Neural cell (in vitro differentiated cells): ENCODE results near the gene EHMT1. TPM values are rescaled to one million over a fixed set of nuclear protein-coding genes. Genes with fewer than 3 reads are reported as not detected.

Source experiments
- H2AFZ ChIP-seq: fragments of 200-600, 300-800 bp; sonication (generic), shearing (Covaris generic); 2 replicates; pipeline ENCODE4 v1.6.0; 2014; ENCODE audit warnings: low read depth, mild to moderate bottlenecking, antibody characterized with exemption, low read length, moderate library complexity
- H3F3A ChIP-seq: fragments of 200-600 bp; shearing (Covaris generic); 2 replicates; pipeline ENCODE4 v1.6.1; 2016; ENCODE audit warnings: mild to moderate bottlenecking, moderate library complexity, mixed read lengths, antibody characterized with exemption, low read length; ENCODE audit not compliant: insufficient read depth, poor library complexity, severe bottlenecking
- H3K27ac ChIP-seq: fragments of 200-600, 300-800 bp; sonication (generic), shearing (Covaris generic); 2 replicates; pipeline ENCODE4 v1.5.1; 2014; ENCODE audit warnings: mild to moderate bottlenecking, low read length, moderate library complexity
- H3K27me3 ChIP-seq: fragments of 300-800, 200-600 bp; sonication (generic), shearing (Covaris generic); 2 replicates; pipeline ENCODE4 v1.6.0; 2014; ENCODE audit warnings: mild to moderate bottlenecking, low read depth, low read length, moderate library complexity; ENCODE audit not compliant: insufficient read depth
- H3K36me3 ChIP-seq: fragments of 300-800, 200-600 bp; sonication (generic), shearing (Covaris generic); 2 replicates; pipeline ENCODE4 v1.5.1; 2014; ENCODE audit warnings: mild to moderate bottlenecking, antibody characterized with exemption, low read length, moderate library complexity; ENCODE audit not compliant: insufficient read depth
- H3K4me2 ChIP-seq: fragments of 300-800, 200-600 bp; sonication (generic), shearing (Covaris generic); 2 replicates; pipeline ENCODE4 v1.6.0; 2014; ENCODE audit warnings: mild to moderate bottlenecking, low read length
- H3K4me3 ChIP-seq: fragments of 300-800, 200-600 bp; sonication (generic), shearing (Covaris generic); 2 replicates; pipeline ENCODE4 v1.5.1; 2014; ENCODE audit warnings: mild to moderate bottlenecking, low read length, moderate library complexity
- H3K79me2 ChIP-seq: fragments of 200-600 bp; shearing (Covaris generic); replicated peaks from 2 replicates; pipeline ENCODE4 v1.6.0; 2014; ENCODE audit warnings: mild to moderate bottlenecking, low read length, moderate library complexity; ENCODE audit not compliant: insufficient read depth
- H3K9ac ChIP-seq: fragments of 300-800, 200-600 bp; sonication (generic), shearing (Covaris generic); 2 replicates; pipeline ENCODE4 v1.6.1; 2016; ENCODE audit warnings: mild to moderate bottlenecking, low read length, mixed read lengths
- H3K9me2 ChIP-seq: fragments of 200-600 bp; shearing (Covaris generic); 2 replicates; pipeline ENCODE4 v1.6.1; 2016; ENCODE audit warnings: mild to moderate bottlenecking, low read length, mixed read lengths; ENCODE audit not compliant: insufficient read depth
- H3K9me3 ChIP-seq: fragments of 200-600, 300-800 bp; sonication (generic), shearing (Covaris generic); 2 replicates; pipeline ENCODE4 v1.6.1; 2016; ENCODE audit warnings: mild to moderate bottlenecking, mixed run types, low read length, moderate library complexity, mixed read lengths
- H4K20me1 ChIP-seq: fragments of 200-600 bp; shearing (Covaris generic); 2 replicates; pipeline ENCODE4 v1.6.1; 2016; ENCODE audit warnings: mild to moderate bottlenecking, mixed run types; ENCODE audit not compliant: insufficient read depth
- CTCF ChIP-seq: fragments of 450-650 bp; IDR thresholded peaks from 2 replicates; pipeline ENCODE4 v1.5.1; 2014; ENCODE audit warnings: antibody characterized with exemption, mild to moderate bottlenecking, moderate library complexity; ENCODE audit not compliant: poor library complexity, severe bottlenecking
- EP300 ChIP-seq: fragments of 450-650 bp; conservative IDR thresholded peaks from 2 replicates; pipeline ENCODE4 v1.6.1; 2014; ENCODE audit warnings: antibody characterized with exemption, mild to moderate bottlenecking, moderate library complexity; ENCODE audit not compliant: poor library complexity, severe bottlenecking
- EZH2 ChIP-seq: fragments of 200-600, 300-800 bp; shearing (Covaris generic), sonication (generic); IDR thresholded peaks from 2 replicates; pipeline ENCODE4 v1.6.1; 2014; ENCODE audit warnings: antibody characterized with exemption, low read length, borderline replicate concordance, mild to moderate bottlenecking; ENCODE audit not compliant: insufficient read depth, poor library complexity, severe bottlenecking
- MXI1 ChIP-seq: fragments of 450-650 bp; conservative IDR thresholded peaks from 2 replicates; pipeline ENCODE4 v1.6.1; 2014; ENCODE audit warnings: antibody characterized with exemption, mild to moderate bottlenecking; ENCODE audit not compliant: poor library complexity, severe bottlenecking
- POLR2AphosphoS5 ChIP-seq: IDR thresholded peaks from 2 replicates; pipeline ENCODE4 v1.6.1; 2012
- RAD21 ChIP-seq: fragments of 450-650 bp; conservative IDR thresholded peaks from 2 replicates; pipeline ENCODE4 v1.6.1; 2014; ENCODE audit warnings: antibody characterized with exemption, mild to moderate bottlenecking, moderate library complexity
- REST ChIP-seq: IDR thresholded peaks from 2 replicates; pipeline ENCODE4 v1.6.1; 2012; ENCODE audit warnings: borderline replicate concordance
- SMC3 ChIP-seq: fragments of 450-650 bp; conservative IDR thresholded peaks from 2 replicates; pipeline ENCODE4 v1.6.1; 2014; ENCODE audit warnings: antibody characterized with exemption, mild to moderate bottlenecking, moderate library complexity; ENCODE audit not compliant: poor library complexity
- TAF1 ChIP-seq: IDR thresholded peaks from 2 replicates; pipeline ENCODE4 v1.6.1; 2012; ENCODE audit warnings: low read depth
- polyA plus RNA-seq: library from polyadenylated mRNA; depleted of rRNA; stranded (reverse); fragments of >200 nt; gene quantifications from 2 replicates; pipeline ENCODE4 v1.2.3, GENCODE V29; 2014

Gene EHMT1
- polyA plus RNA-seq, 1 donor from 2014 or later = 53.0 TPM

GRCh38 chr9:137764171-137764671 lies 145.4 kb downstream of the EHMT1 start:
- Histone ChIP-seq H3F3A (no peaks in the 10 kb centered on the region), H3K4me2 (no peak overlapping the region), H3K27ac (no peak overlapping the region), H3K79me2 (no peaks in the 10 kb centered on the region), H3K36me3 (no peaks in the 10 kb centered on the region), H3K4me3 (no peak overlapping the region), H3K9me3 (no peaks in the 10 kb centered on the region), H2AFZ (no peak overlapping the region), H3K9me2 (no peaks in the 10 kb centered on the region), H3K27me3 (no peaks in the 10 kb centered on the region), H3K9ac (no peak overlapping the region), H4K20me1 (no peaks in the 10 kb centered on the region)
- no peak for TF ChIP-seq EZH2
- TF ChIP-seq POLR2AphosphoS5 = no peak
- no peak for TF ChIP-seq EP300
- no peak for TF ChIP-seq TAF1
- TF ChIP-seq REST = no peak
- no peak for TF ChIP-seq MXI1
- TF ChIP-seq RAD21 = no peak
- TF ChIP-seq CTCF = no peak
- no peak for TF ChIP-seq SMC3

GRCh38 chr9:137764981-137765380 lies 146.2 kb downstream of the EHMT1 start:
- no peaks in the 10 kb centered on the region for H4K20me1 ChIP-seq
- no peaks in the 10 kb centered on the region for H3K9me3 ChIP-seq
- H3K79me2 ChIP-seq = no peaks in the 10 kb centered on the region
- H2AFZ ChIP-seq = no peak overlapping the region
- no peaks in the 10 kb centered on the region for H3K9me2 ChIP-seq
- H3K27me3 ChIP-seq = no peaks in the 10 kb centered on the region
- H3K4me2 ChIP-seq = no peak overlapping the region
- H3K4me3 ChIP-seq = no peak overlapping the region
- TF ChIP-seq POLR2AphosphoS5 (no peak), EP300 (no peak), CTCF (no peak), SMC3 (no peak), EZH2 (no peak), TAF1 (no peak), REST (no peak), RAD21 (no peak), MXI1 (no peak)
- H3K9ac ChIP-seq = no peak overlapping the region
- H3K27ac ChIP-seq = no peak overlapping the region
- H3K36me3 ChIP-seq = no peaks in the 10 kb centered on the region
- no peaks in the 10 kb centered on the region for H3F3A ChIP-seq
